Esophagus muscularis mucosa (tissue), 4 donors: Measurements from ENCODE around the gene GMDS. TPM values are rescaled to one million over a fixed set of nuclear protein-coding genes. Genes with fewer than 3 reads are reported as not detected.

Source experiments
- DNase-seq: peaks from one replicate; pipeline ENCODE4 v3.0.0-alpha.2; 2017; ENCODE audit errors: extremely low spot score
- H3K27ac ChIP-seq, 4 donors: fragments of 200-600 bp; sonication (generic); replicated peaks in 1 of 4; 1 replicate in 3 of 4; 2 replicates in 1 of 4; pipeline ENCODE4 v1.5.1; 2016 to 2019; ENCODE audit warnings: mild to moderate bottlenecking in 1 of 4
- H3K27me3 ChIP-seq, 4 donors: fragments of 200-600 bp; sonication (generic); one replicate each; pipeline versions ENCODE4 v1.5.1 to v1.6.0; 2016 to 2019
- H3K36me3 ChIP-seq, 4 donors: fragments of 200-600 bp; sonication (generic); one replicate each; pipeline ENCODE4 v1.5.1; 2016 to 2019
- H3K4me1 ChIP-seq, 4 donors: fragments of 200-600 bp; sonication (generic); one replicate each; pipeline ENCODE4 v1.5.1; 2016 to 2019
- H3K4me3 ChIP-seq, 4 donors: fragments of 200-600 bp; sonication (generic); 1 replicate in 2 of 4; 2 replicates in 2 of 4; pipeline ENCODE4 v1.5.1; 2016 to 2019; ENCODE audit warnings: mild to moderate bottlenecking in 4 of 4, moderate library complexity in 1 of 4
- H3K9me3 ChIP-seq, 4 donors: fragments of 200-600 bp; sonication (generic); 1 replicate in 3 of 4; 2 replicates in 1 of 4; pipeline ENCODE4 v1.5.1; 2016 to 2019
- EP300 ChIP-seq: sonication (generic); formaldehyde crosslinking; IDR thresholded peaks from one replicate; pipeline ENCODE4 v1.6.1; 2017; ENCODE audit warnings: antibody characterized with exemption
- POLR2A ChIP-seq: fragments of 450-650 bp; IDR thresholded peaks from one replicate; pipeline ENCODE4 v1.6.1; 2017; ENCODE audit warnings: antibody characterized with exemption, moderate library complexity, mild to moderate bottlenecking, low read depth
- POLR2AphosphoS5 ChIP-seq, 2 donors: sonication (generic); formaldehyde crosslinking; IDR thresholded peaks; one replicate each; pipeline ENCODE4 v1.6.1; 2017; ENCODE audit warnings: antibody characterized with exemption in 2 of 2
- WGBS: methylation state at CpG from one replicate; pipeline ENCODE4 v1.1.5; 2018; 5-methylcytosine and 5-hydroxymethylcytosine counted together
- intact Hi-C: fragments of 100-400 bp; cut with DNase I; formaldehyde crosslinking; loops from one replicate; pipeline ENCODE4 v1.15.1; 2023
- total RNA-seq, 4 donors: library from RNA; depleted of rRNA; stranded (reverse); fragments of >200 nt; gene quantifications; one replicate each; pipeline versions ENCODE4 v1.1.0 to v1.2.1, GENCODE V29; 2016
- TF ChIP-seq, protein P1 (sequence below), 3 experiments: fragments of 200-600 bp in 2 of 3; fragments of 450-650 bp in 1 of 3; sonication (generic) in 2 of 3; IDR thresholded peaks; one replicate each; pipeline ENCODE4 v1.5.1; 2017 to 2019; ENCODE audit warnings: antibody characterized with exemption in 3 of 3, mild to moderate bottlenecking in 2 of 3, moderate library complexity in 1 of 3

Gene GMDS
- total RNA-seq, 4 donors from 2014 or later: 3.6 to 14.1 (median 6.0) TPM

DNA sequence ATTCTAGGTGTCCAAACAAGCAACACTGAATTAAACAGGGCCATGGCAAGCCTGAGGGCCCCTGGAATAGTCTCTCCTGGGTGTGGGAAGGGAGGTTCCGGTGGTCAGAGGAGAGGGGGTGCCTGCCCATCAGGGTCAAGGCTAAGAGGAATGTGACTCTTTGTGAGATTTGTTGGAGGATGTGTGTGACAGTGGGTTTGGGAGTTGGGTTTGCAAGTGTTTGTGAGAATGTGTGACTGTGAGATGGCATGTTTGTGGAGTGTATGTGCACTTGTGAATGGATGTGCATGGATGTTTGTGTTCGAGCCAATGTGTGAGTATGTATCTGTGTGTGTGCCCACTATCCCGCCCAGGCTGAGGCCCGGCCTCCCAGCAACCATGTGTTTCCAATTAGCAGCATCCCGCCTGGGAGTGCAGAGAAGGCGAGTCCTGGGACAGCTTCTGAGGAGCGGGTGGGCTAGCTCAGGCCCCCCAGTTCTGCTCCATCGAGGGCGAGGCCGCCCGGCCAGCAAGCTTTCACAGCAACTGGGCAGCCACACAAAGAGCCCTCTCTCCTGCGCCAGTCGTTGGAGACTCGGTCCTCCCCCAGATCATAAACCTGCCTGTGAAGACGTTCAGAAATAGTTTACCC, 623.1 kb downstream of the GMDS start:
- WGBS: 84% methylated on average over 15 of the region's 15 CpGs
- Histone ChIP-seq H3K36me3 (no peaks in the 10 kb centered on the region), H3K9me3 (no peaks in the 10 kb centered on the region), H3K27me3 (peaks cover 0 to 56% (median 12%) of the 10 kb centered on the region in 4 donors), H3K4me3 (no peak overlapping the region), H3K27ac (no peak overlapping the region), H3K4me1 (peaks cover 12 to 62% (median 44%) of the 10 kb centered on the region in 4 donors)
- intact Hi-C loops: no loop called here
- no peak for DNase-seq
- TF ChIP-seq POLR2AphosphoS5 (IDR thresholded peaks at IDR 0.05): no peak
- no peak for TF ChIP-seq POLR2A
- TF ChIP-seq EP300: no peak
- TF ChIP-seq, protein P1, sequence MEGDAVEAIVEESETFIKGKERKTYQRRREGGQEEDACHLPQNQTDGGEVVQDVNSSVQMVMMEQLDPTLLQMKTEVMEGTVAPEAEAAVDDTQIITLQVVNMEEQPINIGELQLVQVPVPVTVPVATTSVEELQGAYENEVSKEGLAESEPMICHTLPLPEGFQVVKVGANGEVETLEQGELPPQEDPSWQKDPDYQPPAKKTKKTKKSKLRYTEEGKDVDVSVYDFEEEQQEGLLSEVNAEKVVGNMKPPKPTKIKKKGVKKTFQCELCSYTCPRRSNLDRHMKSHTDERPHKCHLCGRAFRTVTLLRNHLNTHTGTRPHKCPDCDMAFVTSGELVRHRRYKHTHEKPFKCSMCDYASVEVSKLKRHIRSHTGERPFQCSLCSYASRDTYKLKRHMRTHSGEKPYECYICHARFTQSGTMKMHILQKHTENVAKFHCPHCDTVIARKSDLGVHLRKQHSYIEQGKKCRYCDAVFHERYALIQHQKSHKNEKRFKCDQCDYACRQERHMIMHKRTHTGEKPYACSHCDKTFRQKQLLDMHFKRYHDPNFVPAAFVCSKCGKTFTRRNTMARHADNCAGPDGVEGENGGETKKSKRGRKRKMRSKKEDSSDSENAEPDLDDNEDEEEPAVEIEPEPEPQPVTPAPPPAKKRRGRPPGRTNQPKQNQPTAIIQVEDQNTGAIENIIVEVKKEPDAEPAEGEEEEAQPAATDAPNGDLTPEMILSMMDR (IDR thresholded peaks at IDR 0.05): no peak

DNA sequence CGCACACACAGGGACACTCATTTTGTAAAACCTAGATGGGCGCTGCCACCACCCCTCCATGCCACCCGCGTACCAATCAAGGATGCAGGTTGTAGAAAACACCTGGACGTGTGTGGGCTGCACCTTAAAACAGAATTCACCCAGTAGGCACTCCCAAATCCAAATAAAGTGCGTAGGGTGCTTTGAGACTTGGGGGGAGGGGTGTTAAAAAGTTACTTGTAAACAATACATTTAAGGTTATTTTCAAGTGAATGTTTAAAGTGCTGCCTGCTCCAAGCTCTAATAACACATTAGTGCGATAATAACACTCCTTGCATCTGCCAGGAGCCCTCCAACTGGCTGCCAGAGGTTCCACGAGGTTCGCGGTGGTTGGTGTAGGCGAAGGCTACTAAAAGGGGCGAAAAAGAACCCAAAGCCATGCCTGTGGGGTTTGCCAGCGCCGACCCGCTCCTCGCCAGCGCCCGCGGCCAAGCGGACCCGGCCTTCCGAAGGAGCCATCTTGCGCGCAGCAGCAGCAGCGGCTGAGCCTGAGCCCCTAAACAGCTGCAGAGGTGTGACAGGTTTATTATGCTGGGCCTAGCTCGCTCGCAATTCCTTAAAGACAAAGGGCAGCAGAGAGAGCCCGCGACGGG, 624.2 kb downstream of the GMDS start:
- no peaks in the 10 kb centered on the region for H3K36me3 ChIP-seq
- DNase-seq: no peak
- TF ChIP-seq POLR2AphosphoS5 (IDR thresholded peaks at IDR 0.05): no peak
- 98% methylated on average over 27 of the region's 30 CpGs for WGBS
- no peaks in the 10 kb centered on the region for H3K9me3 ChIP-seq
- intact Hi-C loops: no loop called here
- H3K27ac ChIP-seq: no peak overlapping the region
- peaks cover 12 to 62% (median 48%) of the 10 kb centered on the region in 4 donors for H3K4me1 ChIP-seq
- H3K27me3 ChIP-seq: peaks cover 0 to 46% (median 10%) of the 10 kb centered on the region in 4 donors
- no peak overlapping the region for H3K4me3 ChIP-seq

DNA sequence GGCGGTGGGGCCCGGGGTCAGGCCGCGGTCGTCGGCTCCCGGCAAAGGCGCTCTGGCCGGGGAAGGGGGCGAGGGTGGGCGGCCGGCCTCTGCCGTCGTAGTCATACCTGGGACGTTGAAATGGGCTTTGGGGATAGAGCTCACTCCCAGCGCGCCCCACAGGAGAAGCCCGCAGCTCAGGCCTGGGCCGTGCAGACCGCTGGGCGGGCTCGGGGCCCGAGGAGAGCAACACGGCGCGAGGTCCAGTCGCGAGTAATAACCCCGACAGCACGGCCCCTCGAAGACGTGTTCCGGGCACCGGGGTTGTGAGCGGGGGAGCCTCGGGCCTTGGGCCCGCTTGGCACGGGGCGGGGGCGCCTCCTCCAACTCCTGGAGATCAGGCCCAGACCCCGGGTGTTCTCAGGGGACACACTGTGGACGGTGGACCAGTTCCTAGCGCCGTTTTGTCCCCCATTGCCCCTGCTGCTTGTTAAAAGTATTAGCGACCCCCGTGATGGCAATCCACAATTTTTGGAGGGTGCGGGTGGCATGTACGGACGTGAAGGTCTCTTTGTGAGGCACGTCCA, 624.8 kb downstream of the GMDS start:
- Histone ChIP-seq H3K27me3 (peaks cover 0 to 42% (median 10%) of the 10 kb centered on the region in 4 donors), H3K27ac (peak overlapping the region in 1 of 4 donors; percentile 98)
- 84% methylated on average over 26 of the region's 50 CpGs for WGBS

DNA sequence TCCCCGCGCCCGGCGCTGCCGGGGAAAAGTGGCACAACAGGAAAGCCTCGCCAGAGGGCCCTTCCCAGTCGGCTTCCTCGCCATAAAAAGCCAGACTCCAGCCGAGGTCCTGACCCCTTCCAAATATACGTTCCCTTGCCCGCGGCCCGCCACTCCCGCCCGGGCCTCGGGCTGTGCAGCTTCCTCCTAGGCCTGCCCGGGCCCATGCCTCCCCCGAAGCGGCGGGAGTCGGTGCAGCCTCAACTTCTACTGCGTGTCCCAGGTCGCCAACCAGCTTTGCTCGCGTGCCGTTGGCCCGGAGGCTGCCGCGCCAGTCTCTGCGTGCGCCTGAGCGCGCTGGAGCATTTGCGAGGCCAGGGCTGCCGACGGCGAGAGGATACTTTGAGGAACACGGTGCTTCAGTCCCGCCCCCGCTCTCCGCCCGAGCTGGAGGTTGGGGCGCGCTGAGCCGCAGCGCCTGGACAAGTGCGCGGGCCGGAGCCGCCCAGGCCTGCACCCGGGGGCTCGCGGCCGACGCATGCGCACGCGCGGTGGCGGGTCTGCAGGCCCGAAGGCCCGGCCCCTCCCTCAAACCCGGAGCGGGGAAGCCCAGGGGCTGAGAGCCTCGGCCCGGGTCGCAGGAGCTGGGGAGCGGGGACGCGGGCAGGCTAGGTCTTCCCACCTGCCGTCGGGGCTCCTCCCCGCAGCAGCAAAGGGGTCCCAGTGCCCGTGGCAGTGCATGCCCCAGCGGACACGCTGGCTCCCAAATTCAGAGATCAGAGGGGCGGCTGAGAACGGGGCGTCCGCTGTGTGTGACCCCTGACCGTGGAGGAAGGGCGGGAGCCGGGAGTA, 625.5 kb downstream of the GMDS start:
- H3K9me3 ChIP-seq: no peaks in the 10 kb centered on the region
- H3K4me3 ChIP-seq: peak overlapping the region; percentile 29 to 47 (median 36)
- H3K4me1 ChIP-seq: peaks cover 12 to 56% (median 44%) of the 10 kb centered on the region in 4 donors
- WGBS: 59% methylated on average over 13 of the region's 83 CpGs
- no peak for DNase-seq
- peaks cover 0 to 48% (median 8%) of the 10 kb centered on the region in 4 donors for H3K27me3 ChIP-seq
- no peaks in the 10 kb centered on the region for H3K36me3 ChIP-seq
- intact Hi-C loops: no loop called here
- TF ChIP-seq POLR2A: no peak
- no peak for TF ChIP-seq POLR2AphosphoS5 (IDR thresholded peaks at IDR 0.05)
- TF ChIP-seq, protein P1 (IDR thresholded peaks at IDR 0.05): no peak
- no peak for TF ChIP-seq EP300
- H3K27ac ChIP-seq: peak overlapping the region in 3 of 4 donors; percentile 10 to 98 (median 66)

More for the DNA sequence above, 624.8 kb downstream of the GMDS start:
- DNase-seq: no peak
- Histone ChIP-seq H3K4me3 (peak overlapping the region in 2 of 4 donors; percentile 33 to 39), H3K36me3 (no peaks in the 10 kb centered on the region), H3K4me1 (peaks cover 12 to 56% (median 44%) of the 10 kb centered on the region in 4 donors), H3K9me3 (no peaks in the 10 kb centered on the region)
- TF ChIP-seq, protein P1 (IDR thresholded peaks at IDR 0.05): no peak
- TF ChIP-seq POLR2AphosphoS5 (IDR thresholded peaks at IDR 0.05) (no peak), POLR2A (no peak), EP300 (no peak)
- intact Hi-C loops: no loop called here
